Measurements from ENCODE around the gene ABCA7.
"Not testable (repeated sequence)": the region's sequence is repeated elsewhere in the genome, so short reads cannot be mapped to it uniquely, and the experiment has no call there.

ABCA7 gene

DNA sequence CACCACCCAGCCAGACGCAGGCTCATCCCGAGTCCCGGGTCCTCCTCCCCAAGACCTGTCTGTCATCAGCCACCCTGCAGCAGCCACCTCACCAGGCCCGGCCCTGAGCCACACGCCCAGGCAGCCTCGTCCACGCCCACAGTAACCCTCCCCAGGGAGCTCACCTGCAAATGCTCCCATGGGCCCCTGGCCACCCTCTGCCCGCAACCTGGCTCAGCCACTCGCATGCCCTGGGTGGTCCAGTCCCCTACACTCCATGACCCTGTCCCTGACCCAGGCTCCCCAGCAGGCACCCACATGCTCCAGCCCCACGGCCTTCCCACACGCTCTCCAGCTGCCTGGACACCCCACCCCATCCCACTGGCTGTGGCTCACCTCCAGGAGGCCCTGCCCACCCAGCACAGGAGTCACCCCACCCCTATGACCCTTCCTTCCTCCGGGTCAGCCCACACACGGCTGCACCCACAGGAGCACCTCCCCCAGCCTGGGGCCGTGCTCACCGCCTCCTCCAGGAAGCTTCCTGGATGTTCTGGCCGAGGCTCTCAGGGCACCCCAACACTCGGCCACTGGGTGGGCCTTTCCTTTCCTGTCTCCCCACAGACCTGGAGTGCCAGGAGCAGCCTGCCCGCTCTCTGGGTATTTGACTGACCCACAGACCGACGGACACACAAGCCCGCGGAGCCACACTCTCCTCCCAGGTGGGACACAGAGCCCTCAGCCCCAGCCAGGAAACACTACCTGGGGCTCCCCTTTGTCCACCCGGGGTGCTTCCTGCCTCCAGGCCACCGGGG lies 22.6 kb upstream of the ABCA7 start:
- no peak for DNase-seq (ENCODE audit: low read depth in 2 of 2)

DNA sequence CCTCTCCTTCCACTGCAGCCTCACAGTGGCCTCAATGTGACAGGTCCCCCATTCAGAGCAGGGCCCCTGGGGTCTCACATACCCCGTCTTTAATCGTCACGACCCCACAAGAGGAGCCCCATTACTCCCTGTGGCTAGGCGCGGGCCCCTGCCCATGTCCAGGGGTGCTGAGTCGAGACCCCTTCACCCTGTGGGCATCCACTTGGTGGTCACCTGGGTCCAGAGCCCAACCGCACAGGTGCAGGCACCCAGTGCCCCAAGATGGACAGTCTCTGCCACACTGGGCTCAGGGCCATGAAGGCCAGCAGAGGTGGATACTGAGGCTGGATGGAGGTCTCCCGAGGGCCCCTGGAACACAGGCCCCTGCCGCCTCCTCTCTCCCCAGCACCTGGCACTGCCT lies 22.0 kb upstream of the ABCA7 start:
- DNase-seq (ENCODE audit: low read depth in 2 of 2), result no peak

DNA sequence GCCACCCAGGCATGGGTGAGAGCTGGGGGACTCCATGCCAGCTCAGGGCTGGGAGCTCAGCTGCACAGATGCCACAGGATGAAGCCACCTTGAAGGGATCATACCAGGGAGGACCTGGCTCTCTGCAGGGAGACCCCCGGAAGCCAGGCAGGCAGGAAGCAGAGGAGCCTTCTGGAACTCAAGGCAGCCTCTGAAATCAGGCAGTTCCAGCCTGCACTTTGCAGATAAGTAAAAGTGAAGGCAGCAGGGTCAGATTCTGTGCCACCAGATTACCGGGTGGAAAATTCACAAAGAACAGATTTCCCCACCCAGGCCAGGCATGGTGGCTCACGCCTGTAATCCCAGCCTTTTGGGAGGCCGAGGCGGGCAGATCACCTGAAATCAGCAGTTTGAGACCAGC lies 21.5 kb upstream of the ABCA7 start:
- no peak for DNase-seq (ENCODE audit: low read depth in 2 of 2)

DNA sequence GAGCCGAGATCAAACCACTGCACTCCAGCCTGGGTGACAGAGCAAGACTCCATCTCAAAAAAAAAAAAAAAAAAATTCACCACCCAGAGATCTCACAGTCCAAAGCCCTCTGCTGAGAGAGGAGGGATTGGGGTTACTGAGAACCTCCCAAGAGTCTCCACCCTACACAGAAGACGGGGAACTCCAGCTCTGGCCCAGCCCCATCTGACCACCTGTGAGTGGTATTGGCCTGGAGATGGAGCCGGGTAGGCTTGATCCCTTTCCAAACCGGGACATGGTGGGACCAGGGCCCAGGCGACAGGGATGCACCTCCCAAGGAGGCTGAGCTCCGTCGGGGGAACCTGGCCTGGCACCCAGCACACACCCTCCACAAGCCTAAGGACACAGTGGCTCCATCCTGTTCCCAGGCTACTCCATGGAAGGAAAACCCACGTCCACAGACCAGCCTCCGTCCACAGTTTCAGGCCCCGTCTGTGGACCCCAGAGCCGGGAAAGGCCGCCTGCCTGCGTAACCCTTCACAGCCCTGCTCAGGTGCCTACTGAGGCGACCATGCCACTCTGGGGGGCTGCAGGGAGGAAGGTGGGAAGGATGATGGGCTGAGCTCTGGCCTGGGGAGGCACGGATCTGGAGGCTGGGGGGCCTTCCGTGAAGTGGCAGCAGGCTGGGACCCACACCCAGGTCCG lies 20.8 kb upstream of the ABCA7 start:
- DNase-seq (ENCODE audit: low read depth in 2 of 2), result no peak

DNA sequence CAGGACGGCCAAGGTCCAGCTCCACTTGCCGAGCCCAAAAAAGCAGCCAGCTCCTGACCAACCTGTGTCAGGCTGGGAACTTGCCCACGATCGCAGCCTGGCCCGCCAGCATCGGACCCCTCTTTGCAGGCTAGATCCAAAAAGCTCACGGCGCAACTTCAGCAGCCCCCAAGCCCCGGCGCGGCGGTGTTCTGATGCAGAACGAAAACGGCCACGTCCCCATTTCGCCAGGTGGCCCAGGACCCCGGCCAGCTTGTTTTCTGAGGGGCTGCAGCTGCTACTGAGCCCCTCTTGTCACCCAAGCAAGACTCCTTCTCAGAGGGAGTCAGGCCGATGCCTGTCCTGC lies 20.3 kb upstream of the ABCA7 start:
- DNase-seq (ENCODE audit: low read depth in 2 of 2), result no peak

DNA sequence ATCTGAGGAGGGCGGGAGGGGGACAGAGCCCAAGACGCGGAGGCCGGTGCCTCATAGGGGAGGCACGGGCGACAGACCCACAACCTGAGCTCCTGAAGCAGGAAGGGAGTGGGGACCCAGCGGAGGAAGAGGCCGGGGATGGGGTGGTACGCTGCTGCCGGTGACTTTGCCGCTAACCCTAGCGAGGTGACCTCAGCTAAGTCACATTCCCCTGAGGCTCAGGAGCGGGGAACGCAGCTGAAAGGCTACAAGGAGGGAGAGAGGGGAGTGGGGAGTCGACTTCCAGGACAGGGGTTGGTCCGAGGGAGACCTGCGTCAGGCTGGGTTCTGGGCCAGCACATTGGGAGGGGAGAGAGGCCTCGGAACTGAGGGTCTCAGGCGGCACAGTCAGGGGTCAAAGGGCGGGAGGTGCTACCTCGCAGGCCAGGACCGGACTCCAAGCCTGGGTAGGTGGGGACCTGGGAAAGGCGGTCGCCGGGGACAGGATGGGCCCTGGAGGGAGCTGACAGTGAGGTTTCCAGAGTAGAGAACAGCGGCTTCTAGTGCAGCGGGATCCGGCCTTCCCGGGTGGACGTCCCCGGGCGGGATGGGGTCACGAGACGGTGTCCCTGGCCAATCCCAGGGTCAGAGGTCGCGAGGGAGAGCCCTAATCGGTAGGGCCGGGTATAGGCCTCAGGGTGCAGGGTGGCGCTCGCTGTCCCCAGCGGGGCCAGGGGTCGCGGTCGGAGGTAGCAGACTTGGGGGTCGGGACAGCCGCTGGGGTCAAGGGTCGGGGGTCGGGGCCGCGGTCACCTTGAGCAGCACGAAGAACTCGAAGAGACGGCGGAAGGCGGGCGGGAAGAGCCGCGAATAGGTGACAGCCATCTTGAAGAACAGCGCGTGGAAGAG lies 19.7 kb upstream of the ABCA7 start:
- DNase-seq (ENCODE audit: low read depth in 2 of 2), result no peak

DNA sequence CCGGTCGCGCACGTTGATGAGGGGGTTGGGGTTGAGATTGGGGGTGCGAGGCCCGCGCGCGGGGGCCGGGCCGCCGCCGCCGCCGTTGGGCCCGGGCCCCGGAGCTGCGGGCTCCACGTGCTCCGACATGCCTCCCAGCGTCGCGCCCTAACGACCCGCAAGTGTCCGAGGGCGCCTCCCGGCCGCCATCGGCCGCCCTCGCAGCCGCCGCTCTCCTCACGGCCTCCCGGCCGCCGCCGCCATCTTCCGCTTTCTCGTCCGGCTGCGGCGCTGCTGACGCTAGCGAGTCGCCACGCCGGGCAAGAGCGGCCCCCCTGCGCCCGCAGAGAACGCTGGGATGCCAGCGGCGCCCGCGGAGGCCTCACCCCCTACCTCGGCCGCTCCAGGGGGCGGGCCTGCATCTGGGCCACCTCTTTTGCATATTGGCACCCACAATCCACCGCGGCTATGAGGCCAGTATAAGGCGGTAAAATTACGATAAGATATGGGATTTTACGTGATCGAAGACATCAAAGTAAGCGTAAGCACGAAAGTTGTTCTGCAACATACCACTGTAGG lies 19.0 kb upstream of the ABCA7 start, which contains the start of gene TMEM259:
Gene TMEM259 (minus strand): TSS at position 256 of the 558 bp plus-strand sequence. CDS start 127 bp downstream, at position 129.
- DNase-seq (ENCODE audit: low read depth in 2 of 2), result peak; percentile 94 to 96

DNA sequence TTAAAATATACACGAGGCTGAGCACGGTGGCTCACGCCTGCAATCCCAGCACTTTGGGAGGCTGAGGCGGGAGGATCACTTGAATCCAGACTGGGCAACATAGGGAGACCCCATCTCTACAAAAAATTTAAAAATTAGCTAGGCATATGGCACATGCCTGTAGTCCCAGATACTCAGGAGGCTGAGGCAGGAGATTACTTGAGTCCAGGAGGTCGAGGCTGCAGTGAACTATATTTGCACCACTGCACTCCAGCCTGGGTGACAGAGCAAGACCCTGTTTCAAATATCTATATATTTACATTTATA lies 16.1 kb upstream of the ABCA7 start:
- DNase-seq (ENCODE audit: low read depth in 2 of 2), result not testable (repeated sequence)

DNA sequence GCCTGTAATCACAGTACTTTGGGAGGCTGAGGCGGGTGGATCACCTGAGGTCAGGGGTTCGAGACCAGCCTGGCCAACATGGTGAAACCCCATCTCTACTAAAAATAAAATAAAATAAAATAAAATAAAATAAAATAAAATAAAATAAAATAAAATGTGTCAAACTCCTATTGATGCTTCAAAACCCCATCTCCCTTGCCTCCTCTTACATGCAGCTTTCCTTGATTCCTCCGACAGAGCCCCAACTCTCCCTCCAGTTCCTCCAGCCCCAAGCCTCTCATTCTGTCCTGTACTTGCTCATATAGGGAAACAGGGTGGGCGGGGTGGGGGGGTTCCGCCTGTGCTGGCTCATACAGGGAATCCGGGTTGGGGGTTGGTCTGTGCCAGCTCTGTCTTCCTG lies 14.8 kb upstream of the ABCA7 start:
- not testable (repeated sequence) for DNase-seq (ENCODE audit: low read depth in 2 of 2)

DNA sequence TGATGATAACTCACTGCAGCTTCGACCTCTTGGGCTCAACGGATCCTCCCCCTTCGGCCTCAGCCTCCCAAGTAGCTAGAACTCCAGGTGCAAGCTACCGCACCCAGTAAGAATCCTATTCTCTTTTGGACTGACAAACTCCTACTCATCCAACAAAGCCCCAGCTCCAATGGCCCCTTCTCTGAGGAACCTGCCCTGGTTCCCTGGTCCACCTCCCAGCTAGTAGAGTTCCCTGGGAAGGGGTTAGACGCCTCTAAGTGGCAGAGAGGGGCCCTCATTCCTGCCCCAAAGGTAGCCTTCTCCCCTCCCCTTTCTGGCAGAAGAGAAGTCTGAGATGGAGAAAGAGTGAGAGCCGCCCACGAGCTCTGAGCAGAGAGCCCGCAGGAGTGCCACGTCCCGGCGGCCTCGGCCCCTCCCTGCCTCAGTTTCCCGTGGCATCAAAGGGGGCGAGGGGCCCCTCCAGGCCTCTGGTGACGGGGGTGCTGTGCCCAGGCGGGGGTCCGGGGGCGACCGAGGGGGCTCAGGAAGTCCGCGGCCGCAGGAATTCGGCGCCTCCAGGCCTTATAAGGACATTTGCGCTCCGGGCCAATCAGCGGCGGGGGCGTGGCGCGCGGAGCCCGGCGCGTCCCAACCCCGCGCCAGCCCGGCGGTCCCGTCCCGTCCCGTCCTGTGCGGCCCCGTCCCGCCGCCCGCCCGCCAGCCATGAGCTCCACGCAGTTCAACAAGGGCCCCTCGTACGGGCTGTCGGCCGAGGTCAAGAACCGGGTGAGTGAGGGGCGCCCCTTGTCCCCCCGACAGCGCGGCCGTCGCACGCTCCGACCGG lies 13.7 kb upstream of the ABCA7 start, which contains the start of gene CNN2:
Gene CNN2 (plus strand): TSS at position 649 of the 823 bp plus-strand sequence. CDS start 54 bp downstream, at position 703.
- DNase-seq (ENCODE audit: low read depth in 2 of 2), result peak; percentile 46 to 64

DNA sequence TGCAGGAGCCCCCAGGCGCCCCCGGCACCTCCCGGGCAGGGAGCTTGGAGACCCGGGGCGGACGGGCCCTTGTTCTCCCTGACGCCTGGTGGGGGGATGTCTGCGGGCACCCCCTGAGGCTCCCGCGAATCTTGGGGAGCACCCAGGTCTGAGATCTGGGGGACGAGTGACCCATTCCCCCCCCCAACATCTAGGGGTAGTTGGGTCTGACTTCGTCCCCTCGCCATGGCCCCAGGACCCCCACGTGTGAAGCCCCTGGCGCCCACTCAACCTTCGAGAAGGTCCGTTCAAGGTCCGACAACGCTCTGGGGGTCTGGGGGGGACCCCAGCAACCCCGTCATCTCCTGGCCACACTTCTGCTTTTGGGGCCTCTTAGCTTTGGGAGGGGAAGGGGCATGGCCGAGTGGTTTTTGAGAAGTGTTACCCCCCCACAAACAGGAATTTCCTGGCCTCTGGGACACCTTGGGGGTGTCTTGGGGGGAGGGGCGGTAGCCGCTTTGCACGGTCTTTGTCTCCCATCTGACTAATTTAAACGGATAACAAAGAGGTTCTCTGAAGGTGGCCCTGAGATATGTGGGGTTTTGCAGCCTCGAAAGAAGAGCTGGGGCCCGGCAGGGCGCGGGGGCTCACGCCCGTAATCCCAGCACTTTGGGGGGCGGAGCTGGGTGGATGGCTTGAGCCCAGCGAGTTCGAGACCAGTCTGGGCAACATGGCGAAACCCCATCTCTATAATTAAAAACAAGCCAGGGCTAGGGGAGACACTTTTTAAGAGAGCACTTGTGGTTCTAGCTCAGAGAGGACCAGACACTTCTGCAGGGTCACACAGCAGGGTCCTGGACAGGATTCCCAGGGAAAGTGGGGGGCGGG lies 12.9 kb upstream of the ABCA7 start:
- DNase-seq (ENCODE audit: low read depth in 2 of 2), result no peak

DNA sequence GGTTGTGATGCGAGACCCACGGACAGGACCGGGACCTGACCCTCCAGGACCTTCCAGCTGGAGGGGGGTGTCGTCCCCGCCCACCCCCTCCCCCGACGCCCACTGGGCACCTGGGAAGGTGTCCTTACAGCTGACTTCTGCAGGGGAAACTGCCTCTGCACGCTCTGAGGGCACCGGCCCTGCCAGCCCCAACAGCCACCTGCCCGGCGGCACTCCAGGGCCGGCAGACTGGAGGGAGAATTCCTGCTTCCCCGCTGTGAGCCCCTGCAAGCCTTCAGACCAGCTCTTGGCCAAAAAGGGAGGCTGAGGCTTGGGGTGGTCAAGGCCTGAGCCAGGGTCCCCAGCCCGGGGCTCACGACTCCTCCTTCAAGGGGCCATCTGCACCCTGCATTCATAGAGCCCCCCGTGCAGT lies 12.3 kb upstream of the ABCA7 start:
- DNase-seq (ENCODE audit: low read depth in 2 of 2), result no peak

DNA sequence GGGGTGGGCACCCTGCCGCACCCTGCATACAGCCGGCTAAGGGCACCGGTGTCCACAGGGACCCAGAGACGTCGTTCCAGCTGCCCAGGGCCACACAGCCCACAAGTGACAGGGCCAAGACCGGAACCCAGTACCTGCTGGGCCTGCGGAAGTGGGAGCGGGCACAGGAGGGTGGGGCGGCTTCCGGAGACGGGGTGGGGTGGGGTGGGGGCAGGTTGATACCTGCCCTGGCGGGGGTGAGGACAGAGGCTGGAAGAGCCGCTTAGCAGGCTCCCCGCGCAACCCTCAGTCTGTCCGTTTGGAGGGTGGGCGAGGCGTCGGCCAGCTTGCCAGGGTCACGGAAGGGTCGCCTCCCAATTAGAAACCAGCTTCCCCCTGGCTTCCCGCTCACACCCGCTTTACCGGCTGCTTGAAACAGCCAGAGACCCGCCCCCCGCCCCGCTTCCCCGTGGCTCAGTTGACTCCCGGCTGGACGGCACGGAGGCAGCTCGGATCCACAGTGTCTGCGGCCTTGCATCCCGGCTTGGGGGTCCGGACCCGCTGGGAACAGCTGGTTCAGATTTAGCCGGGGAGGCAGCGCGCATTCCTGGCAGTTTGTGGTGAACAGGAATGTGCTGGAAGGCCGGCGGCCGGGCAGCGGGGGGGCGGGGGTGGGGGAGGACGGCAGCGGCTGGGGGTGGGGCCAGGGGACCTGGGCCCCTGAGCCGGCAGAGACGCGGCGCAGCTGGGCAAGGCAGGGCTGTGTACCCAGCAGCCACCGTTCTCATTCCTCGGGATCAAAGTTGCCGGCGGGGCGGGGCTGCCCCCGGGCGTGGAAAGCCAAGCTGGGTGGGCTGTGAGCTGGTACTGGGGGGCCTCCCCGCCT lies 11.6 kb upstream of the ABCA7 start:
- no peak for DNase-seq (ENCODE audit: low read depth in 2 of 2)

DNA sequence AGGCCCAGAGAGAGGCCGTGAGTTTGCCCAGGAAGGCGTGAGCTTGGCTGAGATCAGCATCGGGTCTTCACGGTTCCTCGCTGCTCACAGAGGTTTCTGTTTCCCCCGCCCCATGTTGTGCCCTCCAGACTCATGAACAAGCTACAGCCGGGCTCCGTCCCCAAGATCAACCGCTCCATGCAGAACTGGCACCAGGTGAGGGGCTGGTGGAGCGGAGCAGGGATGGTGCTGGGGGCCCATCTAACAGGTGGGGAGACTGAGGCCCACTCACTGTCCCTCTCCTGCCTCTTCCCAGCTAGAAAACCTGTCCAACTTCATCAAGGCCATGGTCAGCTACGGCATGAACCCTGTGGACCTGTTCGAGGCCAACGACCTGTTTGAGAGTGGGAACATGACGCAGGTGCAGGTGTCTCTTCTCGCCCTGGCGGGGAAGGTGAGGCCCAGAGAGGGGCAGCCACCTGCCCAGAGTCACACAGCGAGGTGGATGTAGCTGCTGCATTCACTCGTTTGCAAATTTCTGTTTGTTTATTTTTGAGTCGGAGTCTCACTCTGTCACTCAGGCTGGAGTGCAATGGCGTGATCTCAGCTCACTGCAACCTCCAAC lies 7.5 kb upstream of the ABCA7 start:
- no peak for DNase-seq (ENCODE audit: low read depth in 2 of 2)

DNA sequence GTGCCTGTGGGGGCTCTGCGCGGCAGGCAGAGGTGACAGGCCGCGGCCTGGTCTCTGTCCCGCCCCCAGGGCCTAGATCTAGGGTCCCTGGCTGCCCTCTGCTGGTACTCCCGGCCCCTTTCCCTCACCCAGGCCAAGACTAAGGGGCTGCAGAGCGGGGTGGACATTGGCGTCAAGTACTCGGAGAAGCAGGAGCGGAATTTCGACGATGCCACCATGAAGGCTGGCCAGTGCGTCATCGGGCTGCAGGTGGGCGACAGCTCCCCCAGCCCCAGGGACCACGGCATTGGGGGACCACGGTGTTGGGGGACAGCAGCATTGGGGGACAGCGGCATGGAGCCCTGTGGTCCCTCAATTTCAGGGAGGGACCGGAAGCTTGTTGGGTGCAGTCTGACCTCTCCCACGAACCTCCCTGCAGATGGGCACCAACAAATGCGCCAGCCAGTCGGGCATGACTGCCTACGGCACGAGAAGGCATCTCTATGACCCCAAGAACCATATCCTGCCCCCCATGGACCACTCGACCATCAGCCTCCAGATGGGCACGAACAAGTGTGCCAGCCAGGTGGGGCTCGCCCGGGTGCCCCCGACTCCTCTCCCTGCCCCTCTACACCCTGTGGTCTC lies 3.8 kb upstream of the ABCA7 start:
- no peak for DNase-seq (ENCODE audit: low read depth in 2 of 2)

DNA sequence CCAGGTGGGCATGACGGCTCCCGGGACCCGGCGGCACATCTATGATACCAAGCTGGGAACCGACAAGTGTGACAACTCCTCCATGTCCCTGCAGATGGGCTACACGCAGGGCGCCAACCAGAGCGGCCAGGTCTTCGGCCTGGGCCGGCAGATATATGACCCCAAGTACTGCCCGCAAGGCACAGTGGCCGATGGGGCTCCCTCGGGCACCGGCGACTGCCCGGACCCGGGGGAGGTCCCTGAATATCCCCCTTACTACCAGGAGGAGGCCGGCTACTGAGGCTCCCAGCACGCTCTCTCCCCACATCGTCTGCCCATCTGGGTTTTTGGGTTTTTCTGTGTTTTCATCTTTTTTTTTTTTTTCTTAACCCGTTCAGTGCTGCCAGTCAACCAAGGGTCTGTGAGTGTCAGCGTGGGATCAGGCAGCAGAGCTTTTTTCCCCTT lies 2.3 kb upstream of the ABCA7 start:
- DNase-seq (ENCODE audit: low read depth in 2 of 2), result no peak

DNA sequence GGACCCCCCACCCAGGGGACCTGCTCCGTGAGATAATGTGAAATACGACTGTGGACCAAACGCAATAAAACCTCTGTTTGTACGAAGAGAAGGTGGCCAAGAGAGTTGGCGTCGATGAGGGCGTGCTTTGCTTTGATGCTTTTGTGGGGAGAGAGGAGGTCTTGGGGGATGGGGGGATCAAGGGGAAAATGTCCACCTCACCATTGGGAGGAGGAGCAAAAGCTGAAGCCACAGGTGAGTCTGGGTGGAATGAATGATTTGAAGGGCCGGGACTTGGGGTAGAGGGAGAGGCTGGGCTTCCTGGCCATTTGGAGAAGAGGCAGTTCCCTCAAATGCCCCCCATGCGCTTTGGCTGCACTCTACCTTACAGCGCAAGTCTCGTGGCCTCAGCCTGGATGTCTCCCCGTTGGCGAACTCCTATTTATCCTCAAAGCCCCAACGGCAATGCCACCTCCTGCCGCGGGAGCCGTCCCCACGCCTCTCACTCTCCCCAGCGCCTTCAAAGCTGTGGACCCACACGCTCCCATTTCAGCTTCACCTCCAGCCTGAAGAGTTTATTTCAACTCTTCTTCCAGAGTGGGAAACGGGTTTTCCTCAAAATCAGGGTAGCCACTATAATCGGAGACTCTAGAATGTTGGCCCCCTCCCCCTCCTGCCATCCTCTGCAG lies 795 bp upstream of the ABCA7 start:
- DNase-seq (ENCODE audit: low read depth in 2 of 2), result no peak

All from activated CD4-positive, alpha-beta T cell treated with anti-CD3 and anti-CD28 coated beads for 24 hours (primary cell).